ENCODE data around the gene ADIPOR1.

Gene ADIPOR1

GRCh38 chr1:202901555-202901954 is 56.6 kb downstream of the ADIPOR1 start:
- Histone ChIP-seq H3K79me2 (ENCODE audit: control insufficient read depth, low read length) (no peaks in the 10 kb centered on the region), H3K4me3 (ENCODE audit: low read length) (no peak overlapping the region), H3K4me1 (ENCODE audit: control insufficient read depth, low read length) (no peaks in the 10 kb centered on the region), H3F3A (ENCODE audit: control insufficient read depth, insufficient read depth) (no peaks in the 10 kb centered on the region), H3K9me3 (ENCODE audit: control insufficient read depth, insufficient read depth, low read length) (no peaks in the 10 kb centered on the region), H3K27ac (ENCODE audit: low read depth, low read length) (no peak overlapping the region), H3K9me2 (replicated peaks; ENCODE audit: control insufficient read depth, low read length) (no peaks in the 10 kb centered on the region), H3K27me3 (ENCODE audit: control insufficient read depth, low read length) (no peaks in the 10 kb centered on the region), H3K36me3 (ENCODE audit: control insufficient read depth, low read length) (peaks cover 29% of the 10 kb centered on the region), H4K20me1 (ENCODE audit: control insufficient read depth, insufficient read depth, low read depth, low read length) (no peaks in the 10 kb centered on the region), H3K4me2 (ENCODE audit: low read length) (no peak overlapping the region)
- TF ChIP-seq EZH2phosphoT487 (IDR thresholded peaks at IDR 0.05; ENCODE audit: borderline replicate concordance, low read length) = no peak
- TF ChIP-seq, protein P1, sequence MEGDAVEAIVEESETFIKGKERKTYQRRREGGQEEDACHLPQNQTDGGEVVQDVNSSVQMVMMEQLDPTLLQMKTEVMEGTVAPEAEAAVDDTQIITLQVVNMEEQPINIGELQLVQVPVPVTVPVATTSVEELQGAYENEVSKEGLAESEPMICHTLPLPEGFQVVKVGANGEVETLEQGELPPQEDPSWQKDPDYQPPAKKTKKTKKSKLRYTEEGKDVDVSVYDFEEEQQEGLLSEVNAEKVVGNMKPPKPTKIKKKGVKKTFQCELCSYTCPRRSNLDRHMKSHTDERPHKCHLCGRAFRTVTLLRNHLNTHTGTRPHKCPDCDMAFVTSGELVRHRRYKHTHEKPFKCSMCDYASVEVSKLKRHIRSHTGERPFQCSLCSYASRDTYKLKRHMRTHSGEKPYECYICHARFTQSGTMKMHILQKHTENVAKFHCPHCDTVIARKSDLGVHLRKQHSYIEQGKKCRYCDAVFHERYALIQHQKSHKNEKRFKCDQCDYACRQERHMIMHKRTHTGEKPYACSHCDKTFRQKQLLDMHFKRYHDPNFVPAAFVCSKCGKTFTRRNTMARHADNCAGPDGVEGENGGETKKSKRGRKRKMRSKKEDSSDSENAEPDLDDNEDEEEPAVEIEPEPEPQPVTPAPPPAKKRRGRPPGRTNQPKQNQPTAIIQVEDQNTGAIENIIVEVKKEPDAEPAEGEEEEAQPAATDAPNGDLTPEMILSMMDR (IDR thresholded peaks at IDR 0.05; ENCODE audit: low read depth, low read length, poor library complexity, severe bottlenecking) = no peak

GRCh38 chr1:202892501-202892900 is 65.6 kb downstream of the ADIPOR1 start:
- Histone ChIP-seq H4K20me1 (ENCODE audit: control insufficient read depth, insufficient read depth, low read depth, low read length) (no peaks in the 10 kb centered on the region), H3K27ac (ENCODE audit: low read depth, low read length) (no peak overlapping the region), H3K9me2 (replicated peaks; ENCODE audit: control insufficient read depth, low read length) (no peaks in the 10 kb centered on the region), H3K27me3 (ENCODE audit: control insufficient read depth, low read length) (no peaks in the 10 kb centered on the region), H3K36me3 (ENCODE audit: control insufficient read depth, low read length) (peaks cover 61% of the 10 kb centered on the region), H3K4me2 (ENCODE audit: low read length) (no peak overlapping the region), H3K9me3 (ENCODE audit: control insufficient read depth, insufficient read depth, low read length) (no peaks in the 10 kb centered on the region), H3F3A (ENCODE audit: control insufficient read depth, insufficient read depth) (peaks cover 9% of the 10 kb centered on the region), H3K79me2 (ENCODE audit: control insufficient read depth, low read length) (peaks cover 9% of the 10 kb centered on the region), H3K4me1 (ENCODE audit: control insufficient read depth, low read length) (peaks cover 12% of the 10 kb centered on the region), H3K4me3 (ENCODE audit: low read length) (no peak overlapping the region)
- TF ChIP-seq EZH2phosphoT487 (IDR thresholded peaks at IDR 0.05; ENCODE audit: borderline replicate concordance, low read length) = no peak
- TF ChIP-seq, protein P1 (IDR thresholded peaks at IDR 0.05; ENCODE audit: low read depth, low read length, poor library complexity, severe bottlenecking) = no peak

Data from DOHH2 (cell line).